22Rv1 (cell line): ENCODE results near the gene MAGI1.

Experiments used
- CTCF ChIP-seq: fragments of 450-650 bp; IDR thresholded peaks from 2 replicates; pipeline ENCODE4 v1.5.1; 2017; ENCODE audit warnings: mild to moderate bottlenecking
- ZFX ChIP-seq: fragments of 450-650 bp; IDR thresholded peaks from 2 replicates; pipeline ENCODE4 v1.6.1; 2017; ENCODE audit warnings: antibody characterized with exemption, borderline replicate concordance

- no peak for TF ChIP-seq CTCF
- no peak for TF ChIP-seq ZFX
Measured at GRCh38 chr3:65776494-65776893, 262.2 kb downstream of the MAGI1 start.
